Activated CD8-positive, alpha-beta memory T cell treated with anti-CD3 and anti-CD28 coated beads for 24 hours (primary cell): ENCODE data around the gene OSBPL9.

Experiments used
- DNase-seq: peaks from one replicate; pipeline ENCODE4 v3.0.0-alpha.2; 2020

OSBPL9 gene

DNA sequence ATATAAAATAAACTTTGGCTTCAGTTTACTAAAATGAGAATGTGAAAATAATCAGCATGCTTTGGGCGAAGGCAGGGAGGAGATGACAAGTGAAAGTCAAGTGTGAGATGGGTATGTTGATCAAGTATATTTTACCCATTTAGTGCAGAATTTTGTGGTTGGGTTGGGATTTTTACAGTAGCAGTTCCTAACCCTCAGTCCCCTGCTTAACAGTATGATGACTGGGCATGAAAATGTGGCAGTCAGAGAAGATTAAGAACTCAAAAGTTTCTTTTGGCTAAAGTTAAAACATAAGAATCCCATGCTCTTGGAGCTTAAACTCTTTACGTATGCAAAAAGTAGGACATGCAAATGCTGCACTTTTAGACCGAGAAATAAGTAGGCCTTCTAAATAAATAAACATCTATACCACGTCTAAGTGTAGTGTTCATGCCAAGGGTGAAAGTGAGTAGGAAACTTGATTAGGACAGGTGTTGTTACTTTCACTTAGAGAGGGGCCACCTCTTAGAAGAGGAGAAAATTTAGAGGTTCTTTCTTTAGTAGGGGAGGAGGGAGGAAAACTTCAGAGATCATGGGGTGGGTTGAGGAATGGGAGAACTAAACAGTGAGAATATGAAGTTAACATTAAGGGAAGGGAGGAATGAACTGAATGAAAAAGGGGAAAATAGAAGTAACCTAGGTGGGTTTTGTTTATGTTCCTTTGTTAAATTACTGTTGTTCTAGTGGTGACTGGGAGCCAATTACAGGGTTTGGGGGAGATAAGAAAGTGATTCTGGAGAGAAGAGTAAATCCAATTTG, 127.8 kb downstream of the OSBPL9 start:
- DNase-seq: no peak

DNA sequence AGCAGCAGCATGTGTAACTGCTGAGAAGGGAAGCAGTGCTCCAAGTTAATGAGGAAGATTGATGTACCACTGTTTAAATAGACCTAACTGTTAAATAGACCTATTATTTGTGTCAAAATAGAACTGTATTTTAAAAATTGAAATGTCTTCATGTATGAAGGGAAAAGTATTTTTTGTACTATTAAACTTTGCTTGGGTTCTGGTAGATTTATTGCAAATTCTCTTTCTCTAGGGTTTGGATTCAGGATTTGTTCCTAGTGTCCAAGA, 128.3 kb downstream of the OSBPL9 start:
- no peak for DNase-seq

DNA sequence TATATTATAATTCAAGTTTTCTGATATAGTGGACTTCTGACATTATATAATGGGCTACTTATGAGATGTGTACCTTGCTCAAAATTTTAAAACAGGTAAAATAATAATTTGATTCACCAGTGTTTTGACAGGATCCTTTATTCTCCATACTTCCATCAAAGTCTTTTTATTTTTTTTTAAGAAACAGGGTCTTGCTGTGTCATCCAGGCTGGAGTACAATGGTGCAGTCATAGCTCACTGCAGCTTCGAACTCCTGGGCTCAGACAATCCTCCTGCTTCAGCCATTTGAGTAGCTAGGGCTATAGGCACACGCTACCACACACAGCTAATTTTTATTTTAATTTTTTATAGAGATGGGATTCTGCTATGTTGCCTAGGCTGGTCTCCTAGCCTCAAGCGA, 132.3 kb downstream of the OSBPL9 start:
- DNase-seq: no peak

DNA sequence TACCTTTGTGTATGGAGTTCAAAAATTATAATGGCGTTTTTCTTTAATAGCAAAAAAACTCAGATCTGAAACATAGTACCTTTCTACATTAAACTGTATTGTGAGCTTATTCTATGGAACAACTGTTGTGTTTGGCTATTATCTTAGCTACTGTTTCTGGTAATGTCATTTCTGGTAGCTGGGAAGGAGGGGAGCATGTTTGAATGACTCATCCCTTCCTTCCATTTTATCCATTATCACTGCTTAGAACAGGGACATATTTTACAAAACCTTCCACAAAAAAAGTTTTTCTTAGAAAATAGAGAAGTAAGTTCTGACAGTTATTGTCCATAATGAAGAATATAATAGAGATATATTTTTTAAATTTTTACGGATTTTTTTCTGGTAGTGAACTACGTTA, 133.3 kb downstream of the OSBPL9 start:
- no peak for DNase-seq

DNA sequence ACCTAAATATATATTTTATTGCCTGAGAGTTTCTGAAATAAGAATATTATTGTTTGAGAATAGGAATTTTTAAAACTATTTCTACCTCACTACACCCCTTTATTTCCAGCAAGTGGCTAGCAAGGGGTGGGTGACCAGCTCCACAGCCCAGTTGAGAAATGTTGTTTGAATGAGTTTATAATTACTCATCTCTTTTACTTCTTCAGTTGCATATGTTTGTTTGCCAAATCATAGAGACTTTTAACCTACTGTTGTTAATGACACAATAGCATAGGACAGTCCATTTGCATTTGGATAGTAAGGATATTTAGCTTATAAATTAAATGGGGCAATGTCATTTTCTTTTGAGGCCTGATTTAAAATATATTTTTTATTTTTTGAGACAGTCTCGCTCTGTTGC, 133.8 kb downstream of the OSBPL9 start:
- DNase-seq: no peak

DNA sequence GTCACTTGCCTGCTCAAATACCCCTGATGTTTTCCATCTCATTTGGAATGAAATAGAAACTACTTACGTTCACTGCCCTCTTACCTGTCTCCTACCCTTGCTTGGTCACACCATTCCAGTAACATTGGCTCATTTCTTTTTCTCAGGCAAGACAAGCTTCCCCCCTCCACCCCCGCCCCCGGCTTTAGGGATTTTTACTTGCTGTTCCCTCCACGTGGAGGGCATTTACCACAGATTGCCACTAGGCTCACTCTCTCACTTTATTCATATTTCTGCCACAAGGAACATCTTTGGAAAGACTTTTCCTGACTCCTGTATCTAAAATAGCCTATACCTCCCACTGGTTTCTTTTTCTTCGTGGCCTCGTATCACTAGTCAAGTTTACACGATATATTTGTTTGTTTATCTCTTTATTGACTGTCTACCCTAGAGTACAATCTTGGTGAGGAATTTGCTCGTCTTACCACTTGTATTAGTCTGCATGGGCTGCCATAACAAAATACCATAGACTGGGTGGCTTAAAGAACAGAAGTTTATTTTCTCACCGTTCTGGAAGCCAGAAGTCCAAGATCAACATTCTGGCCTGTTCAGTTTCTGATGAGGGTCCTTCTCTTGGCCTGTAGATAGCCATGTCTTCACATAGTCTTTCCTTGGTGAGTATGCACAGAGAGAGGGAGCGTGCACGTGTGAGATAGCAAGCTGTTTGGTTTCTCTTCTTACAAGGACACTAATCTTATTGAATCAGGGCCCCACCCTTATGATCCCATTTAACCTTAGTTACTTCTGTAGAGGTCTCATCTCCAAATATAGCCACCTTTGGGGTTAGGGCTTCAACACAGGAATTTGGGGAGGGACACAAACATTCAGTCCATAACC, 135.4 kb downstream of the OSBPL9 start:
- no peak for DNase-seq

DNA sequence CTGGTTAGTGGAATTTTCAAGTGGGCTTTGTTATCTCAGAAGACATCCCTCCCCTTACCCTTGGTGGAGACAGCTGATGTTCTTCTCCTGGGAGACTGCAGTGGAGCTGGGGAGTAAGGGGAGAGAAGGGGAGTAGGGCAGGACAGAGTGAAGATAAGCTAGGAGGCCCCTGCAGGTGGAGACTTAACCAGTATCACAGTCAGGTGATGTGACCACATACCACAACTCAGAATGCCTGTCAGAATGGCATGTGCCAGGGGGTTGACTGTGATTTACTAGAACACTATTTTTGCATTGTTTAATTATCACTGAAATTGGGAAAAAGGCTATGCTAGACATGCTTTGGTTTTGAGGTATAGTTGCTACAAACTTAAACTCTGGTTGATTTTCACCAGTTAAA, 137.1 kb downstream of the OSBPL9 start:
- DNase-seq: no peak

DNA sequence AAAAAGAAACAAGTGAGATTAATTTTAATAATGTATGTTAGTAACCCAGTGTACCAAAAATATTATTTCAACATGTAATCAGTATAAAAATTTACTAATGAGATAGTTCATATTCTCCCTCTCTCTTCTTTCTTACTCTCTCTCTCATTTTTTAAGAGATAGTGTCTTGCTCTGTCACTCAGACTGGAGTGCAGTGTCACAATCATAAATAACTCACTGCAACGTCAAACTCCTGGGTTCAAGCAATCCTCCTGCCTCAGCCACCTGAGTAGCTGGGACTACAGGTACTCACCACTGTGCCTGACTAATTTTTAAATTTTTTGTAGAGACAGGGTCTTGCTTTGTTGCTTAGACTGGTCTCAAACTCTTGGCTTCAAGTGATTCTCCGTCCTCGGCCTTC, 137.8 kb downstream of the OSBPL9 start:
- DNase-seq: no peak

DNA sequence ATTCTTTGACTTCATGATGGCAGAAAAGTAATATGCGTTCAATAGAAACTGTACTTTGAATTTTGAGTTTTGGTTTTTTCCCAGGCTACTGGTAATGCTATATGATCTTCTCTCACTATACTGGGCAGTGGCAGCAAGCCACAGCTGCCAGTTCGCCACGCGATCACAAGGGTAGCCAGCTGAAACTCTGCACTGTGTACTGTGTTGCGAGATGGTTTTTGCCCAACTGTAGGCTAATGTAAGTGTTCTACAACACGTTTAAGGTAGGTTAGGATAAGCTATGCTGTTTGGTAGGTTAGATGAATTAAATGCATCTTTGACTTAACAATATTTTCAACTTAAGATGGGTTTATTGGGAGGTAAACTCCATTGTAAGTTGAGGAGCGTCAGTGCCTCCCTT, 138.5 kb downstream of the OSBPL9 start:
- DNase-seq: no peak

DNA sequence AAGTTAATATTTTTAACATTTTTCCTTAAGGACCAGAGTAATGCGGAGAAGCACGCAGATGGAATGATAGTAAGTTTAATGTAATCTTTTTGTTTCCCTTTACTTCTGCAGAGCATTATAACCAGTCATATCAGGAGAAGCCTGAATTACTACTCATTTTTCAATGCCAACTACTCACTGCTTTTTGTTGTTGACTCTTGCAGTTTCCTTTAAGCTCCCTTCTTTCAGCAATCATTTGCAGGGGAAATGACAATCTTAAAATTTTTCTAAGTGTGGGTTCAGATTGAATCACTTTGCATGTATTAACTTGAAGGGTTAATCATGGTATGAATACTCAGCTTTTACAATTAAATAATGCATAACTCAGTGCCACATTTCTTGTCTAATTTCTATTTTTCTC, 139.4 kb downstream of the OSBPL9 start:
- no peak for DNase-seq

DNA sequence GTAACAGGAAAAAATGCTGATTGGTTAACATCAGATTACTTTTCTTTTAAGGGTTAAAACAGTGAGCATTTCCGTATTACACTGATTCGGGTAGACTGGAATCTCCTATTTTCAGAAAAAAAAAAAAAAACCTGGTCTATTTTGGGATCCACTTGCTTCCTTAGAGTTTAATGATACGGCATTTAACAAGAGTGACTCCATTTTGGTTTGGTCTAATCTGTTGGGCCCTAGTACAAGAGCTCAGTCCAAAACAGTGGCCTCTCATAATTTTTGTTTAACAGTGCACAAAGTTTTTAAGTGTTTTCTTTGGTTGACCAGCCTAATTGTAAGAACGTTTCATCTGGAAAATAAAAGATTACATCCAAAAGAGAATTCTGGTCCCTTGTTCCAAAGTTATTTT, 141.4 kb downstream of the OSBPL9 start:
- no peak for DNase-seq

DNA sequence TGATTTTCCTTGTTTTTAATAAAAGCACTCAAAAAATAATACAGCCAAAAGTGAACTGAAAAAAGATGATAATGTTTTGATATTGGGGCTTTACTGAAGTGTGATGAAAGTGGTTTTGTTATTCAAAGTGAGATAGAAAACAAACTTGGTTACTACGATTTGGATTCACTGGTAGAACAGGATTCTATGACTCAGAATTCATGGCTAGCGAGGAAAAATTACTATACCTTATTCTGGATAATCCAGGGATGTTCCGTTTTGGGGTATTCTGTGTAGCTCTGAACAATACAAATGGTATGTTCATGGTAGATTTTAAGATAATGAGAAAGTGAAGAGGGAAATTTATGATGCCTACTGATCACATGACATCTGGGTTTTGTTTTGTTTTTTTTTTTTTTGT, 144.0 kb downstream of the OSBPL9 start:
- DNase-seq: no peak

DNA sequence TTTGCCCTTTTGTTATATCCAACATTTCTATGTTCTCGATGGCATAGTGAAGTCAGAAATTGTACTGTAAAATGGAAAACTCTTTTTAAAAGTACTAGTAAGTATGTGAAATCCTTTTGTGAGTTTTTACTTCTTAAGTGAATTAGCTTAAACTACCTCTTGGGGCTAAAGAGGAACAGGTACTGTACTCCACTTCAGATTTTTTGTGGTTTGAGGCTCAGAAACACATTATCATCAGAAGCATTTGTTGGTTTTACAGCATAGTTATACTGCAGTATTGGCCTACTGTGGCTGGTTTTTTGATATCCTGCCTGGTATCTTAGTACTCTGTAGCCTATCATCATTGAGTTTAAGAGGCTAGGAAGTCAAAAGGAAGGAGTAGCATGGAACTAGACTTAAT, 144.5 kb downstream of the OSBPL9 start:
- DNase-seq: no peak

DNA sequence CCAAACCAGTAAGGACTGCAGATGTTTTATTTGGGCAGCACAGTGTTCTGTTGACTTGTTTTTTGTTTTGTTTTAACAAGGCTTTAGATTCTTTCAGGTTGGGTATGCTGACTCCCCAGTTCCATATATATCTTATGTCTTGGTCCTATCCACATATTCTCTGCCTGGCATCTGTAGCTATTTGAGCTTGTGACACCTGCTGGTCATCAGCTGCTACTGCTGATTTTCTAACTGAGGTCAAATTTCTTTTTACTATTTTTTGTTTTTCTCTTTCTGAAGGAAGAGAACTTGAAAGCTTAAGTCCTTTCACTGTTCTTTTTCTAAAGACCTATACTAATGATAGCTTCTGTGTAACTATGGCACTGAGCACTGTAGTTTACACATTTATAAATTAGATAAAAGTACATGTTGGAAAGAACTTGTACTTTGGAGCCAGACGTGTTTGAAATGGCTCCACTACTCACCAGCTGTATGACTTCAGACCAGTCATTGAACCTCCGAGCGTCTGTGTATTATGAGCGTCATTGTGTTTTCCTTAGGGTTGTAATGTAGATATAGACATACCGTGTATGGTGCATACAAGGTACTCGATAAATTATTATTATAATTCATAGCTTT, 152.2 kb downstream of the OSBPL9 start:
- DNase-seq: no peak

DNA sequence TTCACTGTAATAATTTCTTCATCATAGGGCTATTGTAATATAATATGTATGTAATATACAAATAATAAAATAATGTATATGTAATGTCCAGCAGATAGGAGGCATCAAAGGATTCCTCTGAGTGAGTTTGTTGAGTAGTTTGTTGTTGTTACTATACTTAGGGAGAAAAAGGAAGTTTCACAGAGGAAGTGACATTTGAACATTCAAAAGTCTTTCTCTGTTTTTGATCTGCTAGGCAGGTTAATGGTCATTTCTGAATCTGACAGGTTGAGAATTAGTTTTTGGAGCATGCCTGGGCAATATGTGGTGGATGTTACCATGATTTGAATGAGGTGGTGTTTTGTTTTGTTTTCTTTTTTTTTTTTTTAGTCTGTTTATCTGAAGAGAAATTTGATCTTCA, 159.5 kb downstream of the OSBPL9 start:
- DNase-seq: no peak

DNA sequence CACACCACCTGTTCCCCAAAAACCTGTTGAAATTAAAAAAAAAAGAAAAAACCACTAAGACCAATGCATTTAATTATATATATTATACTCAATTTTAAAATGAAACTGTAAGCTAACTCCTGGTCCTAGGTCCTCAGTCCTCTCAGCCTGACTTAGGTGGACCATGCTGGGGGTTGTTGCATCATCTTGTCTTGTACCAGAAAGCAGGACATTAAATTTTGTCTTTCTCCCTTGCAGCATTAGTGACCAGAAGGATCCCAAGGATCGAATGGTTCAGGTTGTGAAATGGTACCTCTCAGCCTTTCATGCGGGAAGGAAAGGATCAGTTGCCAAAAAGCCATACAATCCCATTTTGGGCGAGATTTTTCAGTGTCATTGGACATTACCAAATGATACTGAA, 164.0 kb downstream of the OSBPL9 start:
- no peak for DNase-seq

DNA sequence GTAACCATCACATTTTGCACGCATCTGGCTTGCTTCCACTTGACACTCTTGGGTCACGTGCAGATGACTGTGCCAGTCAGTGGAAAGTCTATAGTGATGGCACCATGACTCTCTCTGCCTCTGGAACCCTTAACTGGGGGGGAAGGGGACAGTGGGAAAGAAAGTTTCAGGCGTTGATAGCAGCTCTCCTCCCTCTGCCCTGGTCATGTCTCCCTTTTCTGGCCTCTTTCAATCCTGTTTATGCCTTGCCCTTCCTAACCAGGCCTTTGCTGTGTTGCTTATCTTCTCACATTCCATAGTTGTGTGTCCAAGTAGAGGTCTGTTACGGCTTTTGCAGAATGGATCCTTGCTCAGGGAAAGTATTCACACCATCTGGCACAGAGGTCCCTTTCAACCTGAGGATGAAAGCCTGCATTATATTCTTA, 168.1 kb downstream of the OSBPL9 start:
- no peak for DNase-seq

DNA sequence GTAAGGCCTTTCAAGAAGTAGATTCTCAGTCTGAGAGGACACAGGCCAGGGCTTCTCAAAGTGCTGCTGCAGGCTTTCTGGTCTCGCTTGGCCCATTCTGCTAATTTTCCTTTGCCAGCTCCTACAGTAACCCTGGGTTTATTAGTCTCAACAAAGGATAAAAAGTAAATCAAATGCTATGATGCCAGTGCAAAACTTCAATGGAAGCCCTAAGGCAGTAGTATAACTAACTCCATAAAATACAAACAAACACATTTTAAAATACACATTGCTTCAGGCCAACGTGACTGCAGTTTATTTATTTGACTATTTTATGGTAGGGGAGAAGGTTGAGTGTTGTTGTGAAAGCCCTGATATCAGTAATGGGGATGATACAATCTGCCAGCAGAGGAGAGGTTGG, 172.0 kb downstream of the OSBPL9 start:
- DNase-seq: no peak

DNA sequence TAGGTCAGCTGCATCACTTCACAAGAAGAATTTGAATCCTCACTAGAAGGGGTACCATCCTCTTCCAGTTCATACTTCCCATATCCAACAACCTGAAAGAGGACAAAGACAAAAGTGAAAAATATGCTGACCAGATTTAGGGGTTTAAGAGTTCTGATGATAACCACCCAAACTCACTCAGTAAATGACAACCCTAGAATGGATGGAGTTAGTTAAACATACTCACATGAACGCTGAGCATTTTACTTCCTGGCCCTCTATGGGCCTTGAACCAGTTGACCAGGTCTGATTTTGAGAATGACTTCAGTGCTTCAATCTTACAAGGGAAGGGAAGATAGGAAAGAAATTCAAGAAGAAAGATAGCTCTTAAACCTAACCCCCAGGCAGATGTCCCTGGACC, 172.4 kb downstream of the OSBPL9 start:
- DNase-seq: no peak

DNA sequence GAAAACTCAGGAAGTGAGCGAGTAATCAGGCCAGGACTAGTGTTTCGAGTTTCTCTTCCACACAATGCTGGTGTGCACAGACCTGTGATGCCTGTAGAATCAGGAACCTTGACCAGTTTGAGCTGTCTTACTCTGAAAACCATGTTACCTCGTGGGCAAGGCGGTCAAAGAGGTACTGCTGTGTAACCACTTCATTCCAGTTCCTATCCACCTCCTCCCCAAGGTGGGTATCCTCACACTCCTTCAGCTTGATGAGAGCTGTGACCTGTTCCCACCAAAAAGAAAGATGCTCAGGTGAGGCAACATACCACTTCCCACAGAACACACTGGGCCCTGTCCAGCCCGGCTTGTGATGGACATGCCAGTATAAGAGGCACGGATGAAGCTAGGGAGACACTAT, 173.5 kb downstream of the OSBPL9 start:
- DNase-seq: no peak

DNA sequence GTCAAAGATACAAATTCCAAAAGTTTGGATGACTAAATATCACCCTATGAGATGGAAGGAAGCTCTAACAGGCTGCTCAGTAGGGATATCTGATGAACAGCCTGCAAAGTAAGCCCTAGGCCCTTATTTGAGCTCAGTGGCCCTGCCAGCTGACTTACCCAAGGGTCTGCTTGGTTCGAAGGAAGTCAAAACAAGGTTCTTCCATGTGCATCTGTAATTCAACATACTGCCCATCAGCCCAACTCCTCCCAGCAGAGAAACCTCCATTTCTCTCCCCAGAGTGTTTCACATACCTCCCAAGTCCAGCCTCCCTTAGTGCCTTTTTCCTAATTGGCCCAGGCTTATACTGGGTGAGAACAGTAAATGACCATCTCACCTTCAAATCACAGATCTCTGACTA, 175.0 kb downstream of the OSBPL9 start:
- no peak for DNase-seq

DNA sequence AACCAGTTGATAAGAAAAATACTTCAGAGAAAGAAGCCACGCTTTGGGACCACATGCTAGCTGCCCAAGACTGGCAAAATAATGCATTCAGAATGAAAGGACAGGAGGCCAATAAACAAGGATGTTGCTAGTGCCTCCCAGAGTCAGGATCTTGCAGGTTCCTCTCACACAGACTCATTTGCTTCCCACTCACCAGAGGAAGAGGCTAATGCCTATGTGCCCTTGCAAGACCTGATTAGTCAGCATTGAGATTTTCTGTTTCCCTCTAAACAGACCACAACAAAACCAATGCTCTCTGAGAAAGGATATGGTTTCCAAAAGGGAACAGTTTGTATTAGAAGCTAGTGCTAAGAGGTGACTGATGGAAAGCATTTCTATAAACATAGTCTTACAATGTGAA, 176.0 kb downstream of the OSBPL9 start:
- DNase-seq: no peak

DNA sequence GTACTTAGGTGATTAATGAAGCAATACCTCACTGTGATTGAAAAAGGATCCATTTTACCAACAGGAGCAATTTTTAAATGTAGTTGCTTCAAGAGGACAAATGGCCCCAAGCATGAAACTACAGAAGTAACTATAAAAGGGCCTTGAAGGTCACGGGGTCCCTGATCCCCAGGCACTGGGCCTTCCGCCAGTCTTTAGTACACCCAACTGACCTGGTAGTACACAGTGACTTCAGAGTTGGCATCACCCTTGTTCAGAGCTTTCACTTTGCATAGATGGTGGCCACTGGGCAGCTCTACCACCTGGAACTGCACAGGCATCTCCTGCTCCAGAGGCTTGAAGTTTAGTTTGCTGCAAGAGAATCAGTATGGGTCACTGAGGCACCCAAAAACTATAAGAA, 177.4 kb downstream of the OSBPL9 start:
- no peak for DNase-seq

DNA sequence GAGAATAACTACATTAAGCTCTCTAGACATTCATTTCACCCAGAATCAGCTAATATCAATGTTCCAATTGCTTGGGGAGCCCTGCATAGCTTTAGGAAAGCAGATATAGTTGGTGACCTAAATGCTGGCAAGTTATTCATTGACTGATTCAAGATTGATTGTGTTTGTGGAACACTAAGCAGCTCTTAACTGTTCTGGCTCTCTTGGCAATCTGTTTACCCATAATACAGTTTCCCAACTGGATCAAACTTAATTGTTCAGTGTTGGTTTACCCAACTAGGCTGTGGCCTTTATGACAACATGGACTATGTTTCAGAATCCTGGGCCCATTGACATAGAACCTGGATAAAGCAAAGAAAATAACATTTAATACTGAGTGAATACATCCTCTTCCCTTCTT, 178.0 kb downstream of the OSBPL9 start:
- DNase-seq: no peak
